Brain pericyte (primary cell): ENCODE data around the gene NCAN.
A peak's percentile ranks its signal among the peaks of the same experiment; 100 is the strongest.
"Not testable (repeated sequence)": the region's sequence is repeated elsewhere in the genome, so short reads cannot be mapped to it uniquely, and the experiment has no call there.

Experiments used
- DNase-seq: peaks from one replicate; pipeline ENCODE4 v3.0.0-alpha.2; 2012; ENCODE audit warnings: low read depth, low spot score

Gene NCAN

DNA sequence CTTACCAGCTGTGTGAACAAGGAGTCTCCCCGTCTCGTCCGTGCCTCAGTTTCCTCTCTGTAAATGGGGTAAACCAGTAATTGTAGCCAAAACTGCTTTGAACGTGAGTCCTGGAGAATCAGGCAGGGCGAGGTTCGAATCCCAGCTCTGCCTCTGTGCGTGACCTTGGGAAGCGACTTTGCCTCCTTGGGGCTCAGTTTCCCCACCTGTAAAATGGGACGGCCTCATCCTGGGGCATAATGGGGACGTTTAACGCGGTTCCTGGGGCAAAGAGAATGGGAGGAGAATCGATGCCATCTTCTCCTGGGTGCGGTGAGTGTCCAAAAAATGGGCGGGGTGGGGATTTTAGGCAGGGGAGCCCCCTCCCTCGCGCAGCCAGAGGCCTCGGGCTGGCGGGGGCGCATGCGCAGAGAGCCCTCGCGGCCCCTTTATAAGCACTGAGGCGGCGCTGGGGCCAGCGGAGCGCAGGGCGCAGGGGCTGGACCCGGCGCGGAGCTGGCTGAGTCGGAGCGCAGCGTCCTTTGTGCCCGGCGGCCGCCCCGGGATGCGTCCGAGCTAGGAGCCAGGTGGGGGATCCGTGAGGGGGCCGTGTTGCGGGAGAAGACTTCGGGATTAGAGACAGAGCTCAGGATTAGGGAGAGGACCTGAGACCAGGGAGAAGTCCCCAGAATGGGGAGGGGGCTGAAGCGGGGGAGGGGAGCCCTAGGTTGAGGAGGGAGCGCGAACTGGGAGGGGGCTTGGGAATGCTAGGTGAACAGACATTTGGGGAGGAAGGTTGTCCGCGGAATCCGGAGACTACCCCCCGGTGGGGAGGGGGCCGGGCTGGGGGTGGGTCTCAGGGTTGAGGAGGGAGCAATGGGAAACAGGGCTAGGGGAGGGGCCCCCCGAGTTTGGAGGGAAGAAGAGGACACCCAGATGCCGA, at the start of gene NCAN:
Gene NCAN (plus strand): TSS at position 460 of the 922 bp plus-strand sequence. CDS start 4,996 bp downstream, outside the sequence.
- no peak for DNase-seq

DNA sequence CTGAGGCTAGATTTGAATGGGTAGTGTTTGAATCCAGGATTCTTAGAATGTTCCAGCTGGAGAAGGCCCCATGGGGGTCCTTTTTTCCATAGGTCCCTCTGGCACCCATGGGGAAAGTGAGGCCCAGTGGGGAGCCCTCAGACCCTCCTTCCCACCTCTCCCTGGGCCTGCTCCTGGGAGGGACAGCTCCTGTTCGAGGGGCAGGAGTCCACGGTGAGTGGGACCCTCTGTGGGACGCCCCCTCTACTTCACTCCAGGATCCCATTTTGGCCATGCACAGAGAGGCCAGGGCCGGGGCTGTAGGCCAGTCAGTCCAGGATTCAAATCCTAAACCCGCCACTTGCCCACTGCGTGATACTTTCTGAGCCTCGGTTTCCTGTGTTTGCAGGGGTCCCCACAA, 49.3 kb upstream of the NCAN start:
- DNase-seq: no peak

DNA sequence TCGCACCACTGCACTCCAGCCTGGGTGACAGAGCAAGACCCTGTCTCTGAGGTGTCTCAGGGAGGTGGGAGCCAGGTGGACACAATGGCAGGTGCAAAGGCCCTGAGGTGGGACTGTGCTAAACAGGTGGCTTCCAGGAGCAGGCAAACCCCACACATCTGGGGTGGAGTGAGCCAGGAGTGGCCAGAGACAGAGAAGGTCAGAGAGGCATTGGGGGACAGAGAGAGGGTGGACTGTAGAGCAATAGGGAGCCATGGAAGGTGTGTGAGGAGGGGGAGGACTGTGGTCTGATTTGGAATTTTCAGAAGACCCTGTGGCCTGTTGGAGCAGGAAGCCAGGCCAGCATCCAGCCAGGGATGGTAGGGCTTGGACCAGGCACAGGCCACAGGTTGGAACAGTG, 46.4 kb upstream of the NCAN start:
- DNase-seq: no peak

DNA sequence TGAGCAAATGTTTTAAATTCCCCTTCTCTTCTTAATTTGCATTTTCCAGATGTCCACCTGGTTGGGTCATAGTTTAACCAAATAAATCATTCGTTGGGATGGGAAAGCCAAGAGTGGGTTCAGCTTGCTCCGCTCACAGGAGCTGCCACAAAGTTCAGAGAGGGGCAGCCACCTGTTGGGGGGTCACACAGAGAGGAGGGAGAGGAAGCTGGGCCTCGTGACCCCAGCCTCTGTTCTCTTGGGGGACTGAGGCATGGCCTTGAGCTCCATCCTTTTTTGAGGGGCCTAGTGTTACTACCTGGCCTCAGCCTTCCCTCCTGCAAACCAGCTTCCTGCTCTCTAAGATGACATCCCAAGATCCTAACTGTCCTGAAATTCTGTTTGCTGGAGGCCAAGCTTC, 44.1 kb upstream of the NCAN start:
- DNase-seq: no peak

DNA sequence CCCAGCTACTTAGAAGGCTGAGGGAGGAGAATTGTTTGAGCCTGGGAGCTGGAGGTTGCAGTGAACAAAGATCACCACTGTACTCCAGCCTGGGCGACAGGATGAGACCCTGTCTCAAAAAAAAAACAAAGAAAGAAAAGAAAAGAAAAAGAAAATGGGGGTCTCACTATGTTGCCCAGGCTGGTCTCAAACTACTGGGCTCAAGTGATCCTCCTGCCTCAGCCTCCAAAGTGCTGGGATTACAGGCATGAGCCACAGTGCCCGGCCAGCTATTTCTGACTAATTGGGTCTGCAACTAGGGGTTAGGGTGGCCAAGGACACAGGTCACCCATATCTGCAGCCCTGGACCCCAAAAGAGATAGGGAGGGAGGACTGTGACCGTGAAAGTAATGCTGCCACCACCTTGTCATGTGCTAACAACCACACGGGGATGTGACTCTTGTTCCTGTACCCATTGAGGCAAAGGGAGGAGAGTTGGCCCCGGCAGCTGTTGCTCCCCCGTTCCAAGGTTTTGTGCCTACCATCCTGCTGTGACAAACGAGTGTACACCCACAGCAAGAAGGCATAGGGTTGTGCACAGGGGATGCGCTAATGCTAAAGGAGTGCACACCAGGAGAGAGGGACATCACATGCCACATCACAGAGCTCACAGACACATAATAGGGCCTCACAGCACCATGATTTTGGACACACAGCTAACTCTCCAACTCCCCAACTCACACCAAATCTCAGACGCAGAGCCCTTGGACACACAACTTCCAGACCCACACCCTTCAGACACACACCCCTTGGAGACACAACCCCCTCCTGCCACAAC, 42.3 kb upstream of the NCAN start:
- no peak for DNase-seq

DNA sequence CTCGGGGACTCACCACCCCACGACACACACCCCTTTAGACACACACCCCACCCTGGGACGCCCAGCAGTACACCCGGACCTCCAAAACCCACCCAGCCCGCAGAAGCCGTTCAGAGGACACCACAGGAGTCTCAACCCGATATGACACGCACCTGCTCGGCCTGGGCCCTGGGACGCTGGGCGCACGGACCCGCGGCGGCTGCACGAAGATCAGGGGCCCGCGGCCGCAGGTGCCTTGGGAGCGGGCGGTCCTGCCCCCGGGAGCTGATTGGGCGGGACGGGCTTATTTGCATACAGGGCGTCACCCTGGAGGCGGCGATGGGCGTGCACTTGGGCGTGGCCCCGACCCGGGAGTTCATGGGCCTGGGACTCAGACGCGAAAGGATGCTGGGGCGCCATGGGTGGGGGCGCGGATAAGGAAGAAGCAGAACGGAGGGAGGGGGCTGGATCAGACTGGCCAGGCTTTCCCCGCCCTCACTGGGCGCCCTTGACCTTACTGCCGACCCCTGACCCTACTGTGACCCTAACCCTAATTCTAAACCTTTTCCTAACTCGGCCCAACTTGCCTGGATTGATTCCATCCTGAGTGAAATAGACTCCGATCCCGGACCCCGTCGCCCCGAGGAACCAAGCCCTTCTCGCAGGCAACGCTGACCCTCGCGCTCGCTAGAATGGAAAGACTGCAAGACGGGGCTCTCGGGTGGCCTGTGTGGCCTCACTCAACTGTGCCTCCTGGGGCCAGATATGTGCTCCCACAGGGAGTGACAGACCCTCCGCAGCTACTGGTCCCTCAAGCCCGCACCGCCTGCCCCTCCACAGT, 41.5 kb upstream of the NCAN start, which contains the start of gene MEF2B:
Gene MEF2B (minus strand): TSS at position 211 of the 820 bp plus-strand sequence. CDS start 19,528 bp downstream, outside the sequence.
- DNase-seq: no peak

DNA sequence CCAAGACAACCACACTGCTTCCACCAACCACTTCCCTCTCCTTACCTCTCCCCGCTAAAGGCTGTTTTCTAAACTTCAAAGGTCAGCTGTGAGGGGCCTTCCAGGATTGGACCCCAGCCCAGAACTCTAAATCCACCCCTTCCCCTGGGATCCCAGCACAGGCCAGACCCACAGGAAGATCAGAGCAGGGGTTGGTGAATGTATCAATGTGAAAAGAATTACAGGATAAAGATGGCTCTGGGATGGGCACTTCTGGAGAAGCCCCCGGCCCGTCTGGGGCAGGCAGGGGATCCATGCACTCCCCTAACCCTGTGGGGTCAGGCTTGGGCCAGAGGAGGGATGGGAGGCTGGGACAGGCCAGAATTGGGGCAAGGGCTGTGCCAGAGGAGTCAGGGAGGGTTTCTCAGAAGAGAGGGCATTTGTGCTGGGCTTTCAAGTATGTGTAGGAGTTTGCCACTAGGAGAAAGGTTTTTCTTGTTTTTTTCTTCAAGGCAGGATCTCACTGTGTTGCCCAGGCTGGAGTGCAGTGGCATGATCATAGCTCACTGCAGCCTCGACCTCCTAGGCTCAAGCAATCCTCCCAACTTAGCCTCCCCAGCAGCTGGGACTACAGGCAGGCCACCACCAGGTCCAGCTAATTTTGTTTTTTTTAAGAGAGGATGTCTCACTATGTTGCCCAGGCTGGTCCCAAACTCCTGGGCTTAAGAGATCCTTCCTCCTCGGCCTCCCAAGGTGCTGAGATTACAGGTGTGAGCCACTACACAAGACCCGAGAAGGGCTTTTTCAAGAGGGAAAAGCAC, 40.7 kb upstream of the NCAN start:
- no peak for DNase-seq

DNA sequence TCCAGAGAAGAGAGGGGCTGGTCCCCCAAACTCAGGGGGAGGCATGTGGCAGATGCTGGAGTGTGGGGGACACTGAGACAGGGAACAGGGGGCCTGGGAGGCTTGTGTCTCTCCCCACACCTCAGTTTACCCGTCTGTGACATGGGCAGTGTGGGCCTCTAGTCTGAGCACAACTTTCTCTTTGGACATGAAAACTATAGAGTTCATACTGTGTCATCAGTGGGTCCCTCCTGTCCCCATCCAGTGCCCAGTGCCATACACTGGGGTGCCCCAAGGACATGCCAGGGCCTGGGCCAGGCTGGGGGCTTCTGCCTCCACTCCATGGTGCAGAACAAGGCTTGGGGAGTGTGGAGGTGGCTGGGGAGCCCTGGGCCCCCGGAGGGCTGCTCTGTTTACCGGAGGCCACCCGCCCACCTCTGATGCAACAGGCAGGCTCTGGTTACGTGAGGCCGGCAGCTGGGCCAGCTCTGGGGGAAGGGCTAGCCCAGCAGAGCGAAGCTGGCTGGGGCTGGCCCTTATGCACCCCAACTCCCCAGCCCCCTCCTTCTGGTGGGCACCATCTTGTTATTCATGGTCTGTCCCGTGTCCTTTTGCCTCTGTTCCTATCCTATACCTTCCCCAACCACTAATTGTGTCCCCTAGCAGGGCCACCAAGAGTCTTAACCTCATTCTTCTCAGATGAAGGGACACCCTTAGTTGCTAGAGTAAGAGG, 39.8 kb upstream of the NCAN start:
- DNase-seq: no peak

DNA sequence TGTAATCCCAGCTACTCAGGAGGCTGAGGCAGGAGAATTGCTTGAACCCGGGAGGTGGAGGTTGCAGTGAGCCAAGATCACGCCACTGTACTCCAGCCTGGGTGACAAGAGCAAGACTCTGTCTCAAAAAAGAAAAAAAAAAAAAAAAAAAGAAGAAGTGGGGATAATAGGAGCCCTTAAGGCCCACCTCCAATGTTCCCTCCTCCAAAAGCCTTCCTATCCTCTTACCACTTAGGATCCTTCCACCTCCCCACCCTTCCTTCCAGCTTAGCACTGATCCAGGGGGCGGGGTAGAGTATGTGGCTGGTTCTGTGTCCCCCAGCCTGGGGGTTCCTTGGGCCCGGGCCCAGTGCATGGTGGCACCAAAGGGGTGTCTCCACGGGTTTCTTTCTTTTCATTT, 38.5 kb upstream of the NCAN start:
- DNase-seq: not testable (repeated sequence)

DNA sequence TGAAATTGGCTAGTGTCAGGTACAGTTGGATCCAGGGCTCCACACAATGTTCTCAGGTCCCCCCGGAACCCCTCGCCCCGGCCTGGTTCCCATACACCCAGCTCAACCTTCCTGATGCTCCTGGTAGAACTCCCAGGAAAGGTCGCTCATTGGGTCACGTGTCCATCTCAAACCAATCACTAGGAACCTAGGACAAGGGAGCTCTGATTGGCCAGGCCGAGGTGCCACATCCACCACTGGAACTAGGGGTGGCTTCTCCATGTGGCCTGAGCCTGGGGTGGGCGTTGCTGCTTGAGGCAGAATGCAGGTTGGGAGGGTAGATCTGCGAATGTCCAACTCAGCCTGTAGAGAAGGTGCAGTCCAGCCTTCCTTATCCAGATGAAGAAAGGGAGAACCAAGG, 34.8 kb upstream of the NCAN start:
- no peak for DNase-seq

DNA sequence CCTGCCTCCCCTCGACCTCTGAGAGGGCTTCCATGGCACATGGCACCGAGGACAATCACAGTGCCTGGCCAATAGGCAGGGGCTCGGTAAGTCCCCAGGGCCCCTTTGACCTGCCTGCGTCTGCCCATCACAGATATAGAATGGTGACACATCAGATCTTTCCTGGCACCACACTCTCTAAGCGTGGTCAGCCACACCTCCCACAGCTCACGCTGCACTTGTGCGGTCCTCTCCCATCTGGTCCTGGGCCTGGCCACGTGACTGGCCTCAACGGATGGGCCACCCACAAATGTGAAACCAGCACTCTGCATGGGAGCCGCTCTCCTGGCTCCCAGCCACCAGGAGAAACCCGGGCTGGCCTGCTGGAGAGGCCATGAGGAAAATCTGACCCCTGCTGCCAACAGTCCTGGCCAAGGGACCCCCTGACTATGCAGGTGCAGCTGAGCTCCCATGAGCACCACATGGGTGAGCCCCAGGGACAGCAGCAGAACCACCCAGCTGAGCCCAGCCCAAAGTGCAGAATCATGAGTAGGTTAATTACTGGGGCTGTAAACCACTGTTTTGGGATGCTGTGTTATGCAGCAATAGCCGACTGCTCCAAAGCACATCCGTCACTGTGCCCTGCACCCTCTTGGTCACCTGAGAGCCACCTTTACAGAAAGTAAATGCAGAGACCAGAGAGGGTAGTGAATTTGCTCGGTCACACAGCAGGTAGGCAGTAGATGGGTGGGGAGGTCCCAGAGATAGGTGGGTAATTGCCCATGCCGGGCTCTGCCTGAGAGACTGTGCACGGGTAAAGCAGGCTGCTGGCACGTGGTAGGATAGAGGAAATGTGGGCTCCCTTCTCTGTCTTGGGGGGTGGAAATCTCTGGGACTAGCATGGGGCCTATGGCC, 32.0 kb upstream of the NCAN start:
- no peak for DNase-seq

DNA sequence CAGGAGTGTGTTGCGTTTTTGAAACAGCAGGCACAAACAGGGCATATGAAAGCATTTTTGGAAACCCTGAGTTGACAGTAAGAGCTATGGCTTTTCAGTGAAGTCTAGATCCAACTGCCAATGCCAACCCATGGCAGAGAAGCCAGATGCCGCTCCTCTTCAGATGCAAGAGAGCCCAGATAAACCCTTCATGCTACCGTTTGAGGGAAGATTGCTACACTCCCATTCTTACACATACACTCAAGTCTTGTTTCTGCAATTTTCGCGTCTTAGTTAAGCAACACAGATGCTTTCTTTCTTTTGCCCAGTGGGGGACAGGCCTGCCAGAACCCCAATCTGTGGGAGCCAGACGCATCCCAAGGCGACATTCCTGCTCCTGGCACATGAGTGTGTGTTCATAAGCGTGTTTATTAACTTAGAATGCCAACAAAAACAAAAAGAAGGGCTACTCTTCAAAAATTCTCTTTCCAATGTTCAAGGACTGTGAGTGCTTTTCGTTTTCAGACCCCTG, 30.2 kb upstream of the NCAN start:
- DNase-seq: no peak

DNA sequence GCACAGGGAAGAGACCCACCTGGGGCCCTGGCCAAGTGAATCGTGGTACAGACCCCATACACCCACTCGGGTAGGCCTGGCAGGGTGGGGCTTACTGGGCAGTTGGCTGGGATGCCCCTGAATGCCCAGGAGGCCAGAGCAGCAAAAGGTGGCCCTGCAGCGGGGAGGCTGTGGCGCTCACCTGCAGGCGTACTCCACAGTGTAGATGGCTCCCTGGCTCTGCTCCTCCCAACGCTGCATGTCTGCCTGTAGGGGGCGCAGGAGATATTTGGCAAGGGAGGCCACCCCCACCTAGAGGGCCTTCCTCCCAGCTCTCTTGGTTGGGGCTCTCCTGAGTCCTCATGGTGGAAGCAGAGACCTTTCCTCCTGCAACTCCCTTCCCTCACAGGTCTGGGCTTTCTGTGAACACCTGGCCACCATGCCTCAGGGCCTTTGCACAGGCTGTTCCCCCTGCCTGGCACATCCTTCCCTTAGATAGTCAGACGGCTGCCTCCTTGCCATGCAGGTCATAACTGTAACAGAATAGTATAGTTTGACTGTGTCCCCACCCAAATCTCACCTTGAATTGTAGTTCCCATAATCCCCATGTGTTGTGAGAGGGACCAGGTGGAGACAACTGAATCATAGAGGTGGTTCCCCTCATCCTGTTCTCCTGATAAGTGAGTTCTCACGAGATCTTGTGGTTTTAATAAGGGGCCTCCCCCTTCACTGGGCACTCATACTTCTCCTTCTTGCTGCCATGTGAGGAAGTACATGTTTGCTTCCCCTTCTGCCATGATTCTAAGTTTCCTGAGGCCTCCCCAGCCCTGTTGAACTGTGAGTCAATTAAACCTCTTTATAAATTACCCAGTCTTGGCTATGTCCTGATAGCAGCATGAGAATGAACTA, 25.7 kb upstream of the NCAN start:
- no peak for DNase-seq

DNA sequence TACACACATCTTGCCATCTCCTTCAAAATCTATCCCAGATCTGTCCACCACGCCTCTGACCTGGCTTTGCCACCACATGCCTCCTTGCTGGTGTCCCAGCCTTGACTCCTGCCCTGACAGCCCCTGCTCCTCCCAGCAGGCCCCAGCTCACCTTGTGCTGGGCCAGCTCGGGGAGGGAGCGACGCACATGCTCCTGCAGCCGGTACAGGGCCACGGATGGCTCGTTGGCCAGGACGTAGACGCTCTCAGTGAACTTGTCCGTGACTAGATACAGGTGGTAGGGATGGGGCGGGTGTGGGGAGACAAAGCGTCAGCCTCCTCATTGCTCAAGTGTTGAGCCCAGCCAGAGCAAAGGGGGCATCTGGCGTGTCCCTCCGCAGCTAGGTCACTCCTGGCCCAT, 25.0 kb upstream of the NCAN start:
- DNase-seq: no peak

DNA sequence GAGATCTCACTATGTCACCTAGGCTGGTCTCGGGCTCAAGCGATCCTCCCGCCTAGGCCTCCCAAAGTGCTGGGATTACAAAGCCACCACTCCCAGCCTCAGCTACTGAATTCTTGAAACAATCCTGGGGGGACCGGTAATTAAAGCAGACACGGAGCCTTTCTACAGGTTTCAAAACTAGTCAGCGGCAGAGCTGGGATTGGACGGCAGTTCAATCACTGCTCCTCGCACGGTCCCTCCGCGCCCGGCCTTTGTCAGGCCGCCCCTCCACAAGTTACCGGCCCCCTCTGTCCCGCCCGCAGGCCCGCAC, 20.0 kb upstream of the NCAN start:
- DNase-seq: no peak

DNA sequence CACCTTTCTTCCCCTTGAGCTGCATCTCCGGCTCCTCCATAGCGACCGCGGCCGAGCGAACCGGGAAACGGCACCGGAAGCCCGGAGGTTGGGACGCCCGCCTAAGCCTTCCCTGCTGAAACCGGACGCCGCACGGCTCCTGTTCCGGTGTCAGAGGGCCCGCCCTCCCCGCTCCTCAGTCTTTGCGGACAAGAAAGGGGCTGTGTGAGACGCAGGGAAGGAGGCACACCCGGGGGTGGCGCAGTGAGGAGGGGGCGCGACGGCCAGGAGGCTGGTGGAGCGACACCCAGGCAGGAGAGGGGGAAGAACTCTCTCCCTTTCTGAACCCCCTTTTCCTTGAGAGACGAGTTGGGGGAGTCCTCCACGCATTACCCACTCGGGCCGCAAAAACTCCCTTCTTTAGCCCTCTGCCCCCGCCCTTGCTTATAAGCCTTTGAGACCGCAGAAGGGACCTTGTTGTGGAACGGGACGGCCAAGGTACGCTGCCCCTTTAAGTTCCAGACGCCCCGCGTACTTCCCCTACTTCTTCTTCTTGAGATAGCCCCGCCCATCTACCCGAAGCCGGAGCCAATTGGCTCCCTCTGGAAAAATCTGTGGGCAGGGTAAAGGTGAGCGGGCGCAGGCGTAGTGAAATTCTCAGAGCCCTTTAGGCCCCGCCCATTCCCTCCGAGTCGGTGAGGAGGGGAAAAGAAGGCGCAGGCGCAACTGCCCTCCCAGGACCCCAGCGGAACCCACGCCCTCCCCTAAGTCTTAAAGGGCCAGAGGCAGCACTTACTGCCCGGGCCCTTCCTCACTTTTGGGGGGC, 19.5 kb upstream of the NCAN start, which contains the start of the genes BORCS8 and RFXANK:
Gene BORCS8 (minus strand): TSS at position 75 of the 805 bp plus-strand sequence. CDS start 35 bp downstream, at position 40.
Gene RFXANK (plus strand): TSS at position 181 of the 805 bp plus-strand sequence. CDS start 1,689 bp downstream, outside the sequence.
- peak; percentile 96 for DNase-seq

DNA sequence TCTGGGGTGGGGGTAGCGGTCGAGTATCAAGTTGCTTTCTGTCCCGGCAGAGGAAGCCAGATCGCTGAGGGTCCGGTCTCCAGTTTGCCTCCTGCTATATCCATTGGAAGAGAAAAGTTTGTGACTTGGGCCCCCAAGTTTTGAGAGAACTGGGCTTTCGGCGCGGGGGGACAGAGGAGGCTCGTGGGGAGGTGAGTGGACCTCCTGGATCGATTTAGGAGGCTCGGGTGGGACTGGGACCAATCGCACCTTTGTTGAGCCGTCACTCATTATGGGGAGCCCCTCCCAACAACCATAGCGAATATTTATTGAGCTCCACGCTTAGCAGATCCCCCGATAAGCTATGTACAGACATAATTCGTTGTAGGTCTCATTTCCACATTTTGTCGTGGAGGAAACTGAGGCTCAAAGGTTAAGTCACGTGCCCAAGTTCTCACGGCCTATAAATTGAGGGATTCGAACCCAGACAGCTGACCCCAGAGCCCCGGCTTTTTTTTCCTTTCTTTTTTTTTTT, 18.8 kb upstream of the NCAN start:
- no peak for DNase-seq
